Caco-2 (cell line): ENCODE data around the gene COLEC12. TPM values are rescaled to one million over a fixed set of nuclear protein-coding genes. Genes with fewer than 3 reads are reported as not detected.

Experiments
- BruUV-seq: library from RNA; stranded (reverse); fragments of 400-500 nt; replicated peaks from 2 replicates; lab custom pipeline; 2021; lab: Mats Ljungman, UMichigan
- CTCF ChIA-PET: fragments of 300-600 bp; sonication (Branson Sonifier 250); formaldehyde crosslinking; loops from one replicate; lab custom pipeline; 2022; ENCODE audit warnings: antibody characterized with exemption; lab: Charles Lee
- POLR2A ChIA-PET: fragments of 300-600 bp; sonication (Branson Sonifier 250); formaldehyde crosslinking; loops from one replicate; lab custom pipeline; 2022; ENCODE audit warnings: antibody characterized with exemption; lab: Charles Lee
- DNase-seq, 2 experiments: peaks; one replicate each; pipeline versions ENCODE4 v3.0.0 to v3.0.0-alpha.2; 2020 to 2022
- H3K27me3 ChIP-seq: replicated peaks from 2 replicates; pipeline ENCODE4 v1.6.0; 2011; ENCODE audit warnings: low read length; ENCODE audit not compliant: control insufficient read depth, insufficient read depth
- H3K36me3 ChIP-seq: 2 replicates; pipeline ENCODE4 v1.5.1; 2011; ENCODE audit warnings: low read length; ENCODE audit not compliant: control insufficient read depth, insufficient read depth
- H3K4me1 ChIP-seq: fragments of 250-450 bp; sonication (Bioruptor Pico); 2 replicates; pipeline ENCODE4 v1.5.1; 2020; ENCODE audit warnings: mild to moderate bottlenecking
- H3K4me3 ChIP-seq: 2 replicates; pipeline ENCODE4 v1.5.1; 2011; ENCODE audit warnings: low read depth, mild to moderate bottlenecking, control low read depth, low read length
- H3K9me3 ChIP-seq: fragments of 250-450 bp; sonication (Bioruptor Pico); 2 replicates; pipeline ENCODE4 v1.5.1; 2020; ENCODE audit warnings: mild to moderate bottlenecking, moderate library complexity
- H3K27ac Mint-ChIP-seq: one replicate; pipeline ENCODE4 v1.8.0; 2022; ENCODE audit warnings: mixed read lengths; ENCODE audit not compliant: unreplicated experiment
- H3K27me3 Mint-ChIP-seq: one replicate; pipeline ENCODE4 v1.8.0; 2022; ENCODE audit warnings: mixed read lengths; ENCODE audit not compliant: insufficient read depth, unreplicated experiment
- H3K36me3 Mint-ChIP-seq: one replicate; pipeline ENCODE4 v1.8.0; 2022; ENCODE audit warnings: mild to moderate bottlenecking, mixed read lengths; ENCODE audit not compliant: insufficient read depth, unreplicated experiment
- H3K4me1 Mint-ChIP-seq: one replicate; pipeline ENCODE4 v1.8.0; 2022; ENCODE audit warnings: low read depth, mixed read lengths; ENCODE audit not compliant: unreplicated experiment
- H3K4me3 Mint-ChIP-seq: one replicate; pipeline ENCODE4 v1.8.0; 2022; ENCODE audit warnings: mild to moderate bottlenecking, moderate library complexity, mixed read lengths; ENCODE audit not compliant: unreplicated experiment
- H3K9me3 Mint-ChIP-seq: one replicate; pipeline ENCODE4 v1.8.0; 2022; ENCODE audit warnings: mixed read lengths; ENCODE audit not compliant: unreplicated experiment
- intact Hi-C: fragments of 100-400 bp; cut with micrococcal nuclease; formaldehyde crosslinking; loops from one replicate; pipeline ENCODE4 v1.10.0; 2022; ENCODE audit not compliant: unreplicated experiment
- total RNA-seq: library from RNA; stranded (reverse); gene quantifications from 2 replicates; pipeline ENCODE4 v1.2.3, GENCODE V29; 2022
- TF ChIP-seq, protein P1 (sequence below), 2 experiments: fragments of 200-600 bp in 1 of 2; IDR thresholded peaks; 1 replicate in 1 of 2; 2 replicates in 1 of 2; pipeline versions ENCODE4 v1.5.1 to v1.8.0; 2011 to 2022; ENCODE audit warnings: antibody characterized with exemption in 1 of 2, control low read depth in 1 of 2, inconsistent platforms in 1 of 2, low read depth in 1 of 2, low read length in 1 of 2, mild to moderate bottlenecking in 1 of 2, moderate library complexity in 1 of 2; ENCODE audit not compliant: insufficient read depth in 1 of 2, severe bottlenecking in 1 of 2, unreplicated experiment in 1 of 2

The COLEC12 gene
- total RNA-seq, 1 experiment from 2014 or later = 0.09 TPM

DNA sequence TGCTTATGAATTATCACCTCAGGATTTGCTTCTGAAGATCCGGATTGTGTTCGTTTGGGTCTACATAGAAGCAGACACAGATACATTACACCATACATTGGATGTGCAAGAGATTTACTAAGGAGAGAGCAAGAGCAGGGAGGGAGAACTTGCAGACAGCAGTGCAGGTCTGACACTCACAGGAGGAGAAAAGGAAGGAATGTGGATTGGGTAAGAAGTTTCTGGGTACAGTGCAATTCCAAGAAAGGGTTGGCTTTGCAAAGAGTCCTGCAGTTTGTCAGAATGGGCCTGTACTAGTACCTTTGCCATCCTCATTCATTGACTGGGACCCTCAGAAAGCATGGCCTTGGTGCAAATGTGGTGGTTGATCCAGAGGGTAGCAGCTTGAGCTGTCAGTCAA lies 227.9 kb downstream of the COLEC12 start:
- peaks cover 7% of the 10 kb centered on the region for H3K36me3 Mint-ChIP-seq
- no peaks in the 10 kb centered on the region for H3K9me3 Mint-ChIP-seq
- Histone ChIP-seq H3K36me3 (no peaks in the 10 kb centered on the region), H3K4me3 (no peak overlapping the region), H3K27me3 (no peaks in the 10 kb centered on the region), H3K9me3 (no peaks in the 10 kb centered on the region), H3K4me1 (peaks cover 9% of the 10 kb centered on the region; the same call in 1 of the 2 replicates)
- H3K4me1 Mint-ChIP-seq = peaks cover 6% of the 10 kb centered on the region
- no peak for DNase-seq
- peaks cover 2% of the 10 kb centered on the region for H3K27me3 Mint-ChIP-seq
- BruUV-seq = no TSS peak
- intact Hi-C loops = no loop called here
- POLR2A ChIA-PET = no interaction called here
- H3K27ac Mint-ChIP-seq = no peak overlapping the region
- H3K4me3 Mint-ChIP-seq = no peak overlapping the region
- CTCF ChIA-PET = no interaction called here
- TF ChIP-seq, protein P1, sequence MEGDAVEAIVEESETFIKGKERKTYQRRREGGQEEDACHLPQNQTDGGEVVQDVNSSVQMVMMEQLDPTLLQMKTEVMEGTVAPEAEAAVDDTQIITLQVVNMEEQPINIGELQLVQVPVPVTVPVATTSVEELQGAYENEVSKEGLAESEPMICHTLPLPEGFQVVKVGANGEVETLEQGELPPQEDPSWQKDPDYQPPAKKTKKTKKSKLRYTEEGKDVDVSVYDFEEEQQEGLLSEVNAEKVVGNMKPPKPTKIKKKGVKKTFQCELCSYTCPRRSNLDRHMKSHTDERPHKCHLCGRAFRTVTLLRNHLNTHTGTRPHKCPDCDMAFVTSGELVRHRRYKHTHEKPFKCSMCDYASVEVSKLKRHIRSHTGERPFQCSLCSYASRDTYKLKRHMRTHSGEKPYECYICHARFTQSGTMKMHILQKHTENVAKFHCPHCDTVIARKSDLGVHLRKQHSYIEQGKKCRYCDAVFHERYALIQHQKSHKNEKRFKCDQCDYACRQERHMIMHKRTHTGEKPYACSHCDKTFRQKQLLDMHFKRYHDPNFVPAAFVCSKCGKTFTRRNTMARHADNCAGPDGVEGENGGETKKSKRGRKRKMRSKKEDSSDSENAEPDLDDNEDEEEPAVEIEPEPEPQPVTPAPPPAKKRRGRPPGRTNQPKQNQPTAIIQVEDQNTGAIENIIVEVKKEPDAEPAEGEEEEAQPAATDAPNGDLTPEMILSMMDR (IDR thresholded peaks at IDR 0.05; ENCODE audit: insufficient read depth in 1 of 2, low read depth in 1 of 2, low read length in 1 of 2, severe bottlenecking in 1 of 2, unreplicated experiment in 1 of 2) = no peak

DNA sequence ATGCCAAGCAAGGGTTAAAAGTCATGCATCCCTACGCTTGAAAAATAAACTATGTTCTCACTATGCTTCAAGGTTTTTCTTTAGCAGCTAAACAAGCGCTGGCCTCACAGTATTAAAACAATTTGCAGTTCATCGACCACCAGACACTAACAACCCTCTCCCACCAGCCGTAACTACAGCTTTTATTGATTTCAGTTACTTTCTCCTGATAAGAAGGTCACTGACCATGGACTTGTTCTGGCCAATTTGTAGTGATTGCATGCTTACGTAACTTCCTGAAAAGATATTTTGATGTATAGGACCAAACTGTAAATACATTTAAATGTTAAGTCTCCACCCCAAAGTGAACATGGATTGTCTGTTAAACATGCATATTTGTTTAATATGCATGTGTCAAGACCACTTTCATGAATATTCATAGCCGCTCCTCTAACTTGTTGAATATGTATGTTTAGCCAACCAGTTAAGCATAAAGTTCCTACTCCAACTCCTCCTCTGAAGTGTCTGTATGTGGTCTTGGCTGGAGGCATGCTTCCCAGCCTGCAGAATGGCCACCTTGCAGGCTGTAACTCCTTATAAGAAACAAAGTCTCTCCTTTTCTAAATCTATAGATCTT lies 230.9 kb downstream of the COLEC12 start:
- no TSS peak for BruUV-seq
- intact Hi-C loops = loop anchor here (5.0 kb wide), 1 partner anchor 328 kb away; the partner anchor contains the start of gene CLUL1
- ChIA-PET CTCF (no interaction called here), POLR2A (no interaction called here)
- Histone ChIP-seq H3K4me1 (peaks cover 9% of the 10 kb centered on the region), H3K4me3 (no peak overlapping the region), H3K27me3 (no peaks in the 10 kb centered on the region), H3K9me3 (no peaks in the 10 kb centered on the region), H3K36me3 (no peaks in the 10 kb centered on the region; the same call in 1 of the 2 replicates)
- Mint-ChIP-seq H3K4me1 (peaks cover 14% of the 10 kb centered on the region), H3K27ac (no peak overlapping the region), H3K4me3 (peak overlapping the region; percentile 99), H3K9me3 (no peaks in the 10 kb centered on the region), H3K27me3 (no peaks in the 10 kb centered on the region), H3K36me3 (peaks cover 20% of the 10 kb centered on the region)
- no peak for DNase-seq
- TF ChIP-seq, protein P1 (IDR thresholded peaks at IDR 0.05; ENCODE audit: insufficient read depth in 1 of 2, low read depth in 1 of 2, low read length in 1 of 2, severe bottlenecking in 1 of 2, unreplicated experiment in 1 of 2) = no peak

DNA sequence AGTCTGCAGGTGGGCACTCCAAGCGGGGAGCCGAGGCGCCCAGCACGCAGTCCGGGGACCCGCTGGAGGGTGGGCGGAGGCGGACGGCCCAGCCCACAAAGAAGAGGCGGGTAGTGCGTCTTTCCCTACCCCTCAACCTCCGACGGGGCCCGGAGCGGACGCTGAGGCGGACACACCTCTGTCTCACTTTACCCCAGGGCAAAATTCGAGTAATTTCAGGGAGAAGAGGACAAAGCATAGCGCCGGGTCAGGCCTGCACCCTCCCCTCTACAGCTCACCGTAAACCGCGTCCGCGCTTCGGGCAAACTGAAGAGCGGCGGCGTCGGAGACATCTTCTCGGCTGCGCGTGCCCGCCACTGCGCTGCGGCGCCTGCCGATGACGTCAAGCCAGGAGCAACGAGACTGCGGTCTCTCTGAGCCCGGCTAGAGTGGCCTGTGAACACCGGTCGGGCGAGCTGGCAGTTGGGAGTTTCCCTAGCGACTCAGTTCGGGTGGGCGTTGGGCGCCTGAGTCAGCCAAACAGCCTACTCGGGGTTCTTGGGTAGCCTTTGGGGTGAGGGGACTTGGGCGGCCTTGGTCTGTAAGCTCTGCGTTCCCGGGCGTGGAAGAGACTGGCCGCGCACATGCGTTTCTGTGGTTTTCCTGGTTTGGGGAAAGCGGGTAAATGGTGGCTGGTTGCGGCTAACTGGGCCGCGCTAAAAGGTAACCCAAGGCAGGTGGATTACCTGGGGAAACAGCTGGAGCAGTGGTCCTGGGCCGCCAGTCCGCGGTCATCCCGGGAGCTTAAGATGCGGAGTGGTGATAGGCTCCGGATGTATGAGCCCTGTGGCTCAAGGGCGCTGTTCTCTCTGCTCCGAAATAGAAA lies 232.6 kb downstream of the COLEC12 start, which contains the start of gene THOC1:
THOC1 (minus strand) TSS at position 360 of the 865 bp plus-strand sequence; CDS start at position 332, 28 bp downstream.
- Histone ChIP-seq H3K36me3 (peaks cover 2% of the 10 kb centered on the region), H3K9me3 (no peaks in the 10 kb centered on the region), H3K4me1 (peaks cover 9% of the 10 kb centered on the region), H3K4me3 (peak within 1 kb of the TSS; percentile 62), H3K27me3 (no peaks in the 10 kb centered on the region)
- ChIA-PET CTCF (interaction anchor here (1.4 kb wide), 1 partner anchor 348 kb away, joined by 4 read pairs; no protein-coding TSS in a partner anchor), POLR2A (interaction anchor here (0.6 to 1.0 kb wide), 3 partner anchors 55 to 192 kb away, joined by 3 to 5 read pairs (median 4); no protein-coding TSS in a partner anchor)
- DNase-seq = peak; percentile 92 to 94
- Mint-ChIP-seq H3K36me3 (peaks cover 34% of the 10 kb centered on the region), H3K9me3 (no peaks in the 10 kb centered on the region), H3K4me3 (peak within 1 kb of the TSS; percentile 99), H3K27me3 (no peaks in the 10 kb centered on the region), H3K4me1 (peaks cover 14% of the 10 kb centered on the region), H3K27ac (peak within 1 kb of the TSS; percentile 100)
- TF ChIP-seq, protein P1 (IDR thresholded peaks at IDR 0.05; ENCODE audit: insufficient read depth in 1 of 2, low read depth in 1 of 2, low read length in 1 of 2, severe bottlenecking in 1 of 2, unreplicated experiment in 1 of 2) = no peak
- BruUV-seq = TSS peak; percentile 83
- intact Hi-C loops = loop anchor here (5.0 kb wide), 1 partner anchor 329 kb away; the partner anchor contains the start of gene CLUL1
